ENCODE results near the gene FBXO3.

- TF ChIP-seq CTCF (IDR thresholded peaks at IDR 0.05; ENCODE audit: insufficient read depth, low read length, poor library complexity, severe bottlenecking) (no peak), EZH2phosphoT487 (conservative IDR thresholded peaks at IDR 0.05; ENCODE audit: low read length) (no peak)
Observed at GRCh38 chr11:33703788-33704187, 70.5 kb downstream of the FBXO3 start.
